Caco-2 (cell line): Measurements from ENCODE around the gene MED29. TPM values are rescaled to one million over a fixed set of nuclear protein-coding genes. Genes with fewer than 3 reads are reported as not detected.

ENCODE experiments used
- BruUV-seq: library from RNA; stranded (reverse); fragments of 400-500 nt; replicated peaks from 2 replicates; lab custom pipeline; 2021; lab: Mats Ljungman, UMichigan
- CTCF ChIA-PET: fragments of 300-600 bp; sonication (Branson Sonifier 250); formaldehyde crosslinking; loops from one replicate; lab custom pipeline; 2022; ENCODE audit warnings: antibody characterized with exemption; lab: Charles Lee
- POLR2A ChIA-PET: fragments of 300-600 bp; sonication (Branson Sonifier 250); formaldehyde crosslinking; loops from one replicate; lab custom pipeline; 2022; ENCODE audit warnings: antibody characterized with exemption; lab: Charles Lee
- DNase-seq, 2 experiments: peaks; one replicate each; pipeline versions ENCODE4 v3.0.0 to v3.0.0-alpha.2; 2020 to 2022
- H3K27me3 ChIP-seq: replicated peaks from 2 replicates; pipeline ENCODE4 v1.6.0; 2011; ENCODE audit warnings: low read length; ENCODE audit not compliant: control insufficient read depth, insufficient read depth
- H3K36me3 ChIP-seq: 2 replicates; pipeline ENCODE4 v1.5.1; 2011; ENCODE audit warnings: low read length; ENCODE audit not compliant: control insufficient read depth, insufficient read depth
- H3K4me1 ChIP-seq: fragments of 250-450 bp; sonication (Bioruptor Pico); 2 replicates; pipeline ENCODE4 v1.5.1; 2020; ENCODE audit warnings: mild to moderate bottlenecking
- H3K4me3 ChIP-seq: 2 replicates; pipeline ENCODE4 v1.5.1; 2011; ENCODE audit warnings: low read depth, mild to moderate bottlenecking, control low read depth, low read length
- H3K9me3 ChIP-seq: fragments of 250-450 bp; sonication (Bioruptor Pico); 2 replicates; pipeline ENCODE4 v1.5.1; 2020; ENCODE audit warnings: mild to moderate bottlenecking, moderate library complexity
- H3K27ac Mint-ChIP-seq: one replicate; pipeline ENCODE4 v1.8.0; 2022; ENCODE audit warnings: mixed read lengths; ENCODE audit not compliant: unreplicated experiment
- H3K27me3 Mint-ChIP-seq: one replicate; pipeline ENCODE4 v1.8.0; 2022; ENCODE audit warnings: mixed read lengths; ENCODE audit not compliant: insufficient read depth, unreplicated experiment
- H3K36me3 Mint-ChIP-seq: one replicate; pipeline ENCODE4 v1.8.0; 2022; ENCODE audit warnings: mild to moderate bottlenecking, mixed read lengths; ENCODE audit not compliant: insufficient read depth, unreplicated experiment
- H3K4me1 Mint-ChIP-seq: one replicate; pipeline ENCODE4 v1.8.0; 2022; ENCODE audit warnings: low read depth, mixed read lengths; ENCODE audit not compliant: unreplicated experiment
- H3K4me3 Mint-ChIP-seq: one replicate; pipeline ENCODE4 v1.8.0; 2022; ENCODE audit warnings: mild to moderate bottlenecking, moderate library complexity, mixed read lengths; ENCODE audit not compliant: unreplicated experiment
- H3K9me3 Mint-ChIP-seq: one replicate; pipeline ENCODE4 v1.8.0; 2022; ENCODE audit warnings: mixed read lengths; ENCODE audit not compliant: unreplicated experiment
- intact Hi-C: fragments of 100-400 bp; cut with micrococcal nuclease; formaldehyde crosslinking; loops from one replicate; pipeline ENCODE4 v1.10.0; 2022; ENCODE audit not compliant: unreplicated experiment
- total RNA-seq: library from RNA; stranded (reverse); gene quantifications from 2 replicates; pipeline ENCODE4 v1.2.3, GENCODE V29; 2022
- TF ChIP-seq, protein P1 (sequence below), 2 experiments: fragments of 200-600 bp in 1 of 2; IDR thresholded peaks; 1 replicate in 1 of 2; 2 replicates in 1 of 2; pipeline versions ENCODE4 v1.5.1 to v1.8.0; 2011 to 2022; ENCODE audit warnings: antibody characterized with exemption in 1 of 2, control low read depth in 1 of 2, inconsistent platforms in 1 of 2, low read depth in 1 of 2, low read length in 1 of 2, mild to moderate bottlenecking in 1 of 2, moderate library complexity in 1 of 2; ENCODE audit not compliant: insufficient read depth in 1 of 2, severe bottlenecking in 1 of 2, unreplicated experiment in 1 of 2

Gene MED29
- total RNA-seq, 1 experiment from 2014 or later: 50.8 TPM

GRCh38 chr19:39407660-39408391 is 16.6 kb downstream of the MED29 start:
- Histone ChIP-seq H3K36me3 (peaks cover 4% of the 10 kb centered on the region; the same call in 1 of the 2 replicates), H3K9me3 (no peaks in the 10 kb centered on the region), H3K4me1 (peaks cover 29% of the 10 kb centered on the region), H3K27me3 (no peaks in the 10 kb centered on the region), H3K4me3 (peak overlapping the region; percentile 94)
- POLR2A ChIA-PET: interaction anchor here (0.8 to 4.1 kb wide), 3 partner anchors 10 to 65 kb away, joined by 3 to 27 read pairs (median 3); partner anchors contain the start of genes MED29, PAF1 and SAMD4B
- CTCF ChIA-PET: interaction anchor here (4.1 kb wide), 1 partner anchor 10 kb away, joined by 17 read pairs; no protein-coding TSS in a partner anchor
- H3K4me3 Mint-ChIP-seq: peak overlapping the region; percentile 77
- TF ChIP-seq, protein P1, sequence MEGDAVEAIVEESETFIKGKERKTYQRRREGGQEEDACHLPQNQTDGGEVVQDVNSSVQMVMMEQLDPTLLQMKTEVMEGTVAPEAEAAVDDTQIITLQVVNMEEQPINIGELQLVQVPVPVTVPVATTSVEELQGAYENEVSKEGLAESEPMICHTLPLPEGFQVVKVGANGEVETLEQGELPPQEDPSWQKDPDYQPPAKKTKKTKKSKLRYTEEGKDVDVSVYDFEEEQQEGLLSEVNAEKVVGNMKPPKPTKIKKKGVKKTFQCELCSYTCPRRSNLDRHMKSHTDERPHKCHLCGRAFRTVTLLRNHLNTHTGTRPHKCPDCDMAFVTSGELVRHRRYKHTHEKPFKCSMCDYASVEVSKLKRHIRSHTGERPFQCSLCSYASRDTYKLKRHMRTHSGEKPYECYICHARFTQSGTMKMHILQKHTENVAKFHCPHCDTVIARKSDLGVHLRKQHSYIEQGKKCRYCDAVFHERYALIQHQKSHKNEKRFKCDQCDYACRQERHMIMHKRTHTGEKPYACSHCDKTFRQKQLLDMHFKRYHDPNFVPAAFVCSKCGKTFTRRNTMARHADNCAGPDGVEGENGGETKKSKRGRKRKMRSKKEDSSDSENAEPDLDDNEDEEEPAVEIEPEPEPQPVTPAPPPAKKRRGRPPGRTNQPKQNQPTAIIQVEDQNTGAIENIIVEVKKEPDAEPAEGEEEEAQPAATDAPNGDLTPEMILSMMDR (IDR thresholded peaks at IDR 0.05; ENCODE audit: insufficient read depth in 1 of 2, low read depth in 1 of 2, low read length in 1 of 2, severe bottlenecking in 1 of 2, unreplicated experiment in 1 of 2): no peak
- H3K27me3 Mint-ChIP-seq: peaks cover 3% of the 10 kb centered on the region
- peak overlapping the region; percentile 90 for H3K27ac Mint-ChIP-seq
- peaks cover 38% of the 10 kb centered on the region for H3K4me1 Mint-ChIP-seq
- BruUV-seq: no TSS peak
- H3K36me3 Mint-ChIP-seq: peaks cover 82% of the 10 kb centered on the region
- intact Hi-C loops: no loop called here
- H3K9me3 Mint-ChIP-seq: no peaks in the 10 kb centered on the region
- DNase-seq: peak in 1 of 2 experiments; percentile 47

DNA sequence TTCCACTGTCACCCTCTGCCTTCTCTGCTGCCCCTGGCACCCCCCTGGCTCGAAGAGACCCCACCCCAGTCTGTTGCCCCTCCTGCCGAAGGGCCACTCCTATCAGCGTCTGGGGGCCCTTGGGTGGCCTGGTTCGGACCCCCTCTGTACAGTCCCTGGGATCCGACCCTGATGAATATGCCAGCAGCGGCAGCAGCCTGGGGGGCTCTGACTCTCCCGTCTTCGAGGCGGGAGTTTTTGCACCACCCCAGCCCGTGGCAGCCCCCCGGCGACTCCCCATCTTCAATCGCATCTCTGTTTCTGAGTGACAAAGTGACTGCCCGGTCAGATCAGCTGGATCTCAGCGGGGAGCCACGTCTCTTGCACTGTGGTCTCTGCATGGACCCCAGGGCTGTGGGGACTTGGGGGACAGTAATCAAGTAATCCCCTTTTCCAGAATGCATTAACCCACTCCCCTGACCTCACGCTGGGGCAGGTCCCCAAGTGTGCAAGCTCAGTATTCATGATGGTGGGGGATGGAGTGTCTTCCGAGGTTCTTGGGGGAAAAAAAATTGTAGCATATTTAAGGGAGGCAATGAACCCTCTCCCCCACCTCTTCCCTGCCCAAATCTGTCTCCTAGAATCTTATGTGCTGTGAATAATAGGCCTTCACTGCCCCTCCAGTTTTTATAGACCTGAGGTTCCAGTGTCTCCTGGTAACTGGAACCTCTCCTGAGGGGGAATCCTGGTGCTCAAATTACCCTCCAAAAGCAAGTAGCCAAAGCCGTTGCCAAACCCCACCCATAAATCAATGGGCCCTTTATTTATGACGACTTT is 17.4 kb downstream of the MED29 start:
- Mint-ChIP-seq H3K9me3 (no peaks in the 10 kb centered on the region), H3K4me1 (peaks cover 38% of the 10 kb centered on the region), H3K27me3 (peaks cover 3% of the 10 kb centered on the region), H3K27ac (peak overlapping the region; percentile 90), H3K36me3 (peaks cover 74% of the 10 kb centered on the region), H3K4me3 (peak overlapping the region; percentile 77)
- Histone ChIP-seq H3K4me1 (peaks cover 29% of the 10 kb centered on the region), H3K9me3 (no peaks in the 10 kb centered on the region), H3K36me3 (peaks cover 4% of the 10 kb centered on the region; the same call in 1 of the 2 replicates), H3K4me3 (peak overlapping the region; percentile 94), H3K27me3 (no peaks in the 10 kb centered on the region)
- no peak for DNase-seq
- BruUV-seq: TSS peak; percentile 78
- intact Hi-C loops: no loop called here
- CTCF ChIA-PET: interaction anchor here (0.6 to 4.1 kb wide), 3 partner anchors 11 to 114 kb away, joined by 6 to 17 read pairs (median 7); partner anchors contain the start of gene MED29
- POLR2A ChIA-PET: interaction anchor here (0.6 to 4.1 kb wide), 6 partner anchors 7 to 439 kb away, joined by 3 to 27 read pairs (median 4); partner anchors contain the start of genes MED29, PAF1 and RPS16
- TF ChIP-seq, protein P1 (IDR thresholded peaks at IDR 0.05; ENCODE audit: insufficient read depth in 1 of 2, low read depth in 1 of 2, low read length in 1 of 2, severe bottlenecking in 1 of 2, unreplicated experiment in 1 of 2): no peak
